Naive thymus-derived CD8-positive, alpha-beta T cell (primary cell): ENCODE results near the gene PNKP. TPM values are rescaled to one million over a fixed set of nuclear protein-coding genes. Genes with fewer than 3 reads are reported as not detected.
A peak's percentile ranks its signal among the peaks of the same experiment; 100 is the strongest.

Source experiments
- ATAC-seq, 2 donors: fragments of 150-1000 bp; cut with Tn5 transposase in 1 of 2; sonication (Bioruptor Pico), chemical (Tn5 transposase) in 1 of 2; 1 replicate in 1 of 2; 2 replicates in 1 of 2; pipeline ENCODE4 v1.10.0; 2021; ENCODE audit warnings: mild to moderate bottlenecking in 2 of 2, moderate library complexity in 2 of 2
- POLR2A ChIA-PET: fragments of 350-600 bp; sonication (Branson Sonifier 250); formaldehyde crosslinking; loops from one replicate; lab custom pipeline; 2021; ENCODE audit warnings: antibody characterized with exemption; lab: Charles Lee
- DNase-seq, 10 donors: peaks; one replicate each; pipeline versions ENCODE4 v3.0.0 to v3.0.0-alpha.2; 2020 to 2022
- H3K27ac Mint-ChIP-seq, 10 donors: one replicate each; pipeline ENCODE4 v1.8.0; 2020 to 2022; ENCODE audit warnings: mild to moderate bottlenecking in 10 of 10, mixed read lengths in 10 of 10, moderate library complexity in 4 of 10, inconsistent platforms in 1 of 10
- H3K27me3 Mint-ChIP-seq, 5 donors: one replicate each; pipeline ENCODE4 v1.8.0; 2021 to 2022; ENCODE audit warnings: mixed read lengths in 5 of 5
- H3K36me3 Mint-ChIP-seq, 3 donors: one replicate each; pipeline ENCODE4 v1.8.0; 2020 to 2022; ENCODE audit warnings: mixed read lengths in 3 of 3, mild to moderate bottlenecking in 2 of 3, inconsistent platforms in 1 of 3
- H3K4me1 Mint-ChIP-seq, 4 donors: one replicate each; pipeline ENCODE4 v1.8.0; 2021 to 2022; ENCODE audit warnings: mixed read lengths in 4 of 4
- H3K4me3 Mint-ChIP-seq, 10 donors: one replicate each; pipeline ENCODE4 v1.8.0; 2020 to 2022; ENCODE audit warnings: mild to moderate bottlenecking in 10 of 10, mixed read lengths in 10 of 10, moderate library complexity in 6 of 10, inconsistent platforms in 1 of 10
- H3K9me3 Mint-ChIP-seq, 9 donors: one replicate each; pipeline ENCODE4 v1.8.0; 2020 to 2022; ENCODE audit warnings: mixed read lengths in 9 of 9, mild to moderate bottlenecking in 3 of 9, inconsistent platforms in 1 of 9, moderate library complexity in 1 of 9
- polyA plus RNA-seq, 3 donors: library from polyadenylated mRNA; unstranded; fragments of 300-500 nt; fragmentation: Illumina TruSeq; gene quantifications; one replicate each; pipeline ENCODE4 v1.2.3, GENCODE V29; 2021
- total RNA-seq, 8 experiments: library from RNA in 2 of 8; stranded (reverse) in 2 of 8; gene quantifications; one replicate each; pipeline ENCODE4 v1.2.3 and lab custom pipeline; 2021 to 2026

Gene PNKP
- total and polyA plus RNA-seq, 5 experiments from 2014 or later, result 21.1 to 176 (median 24.3) TPM

GRCh38 chr19:49878744-49879070, 11.3 kb upstream of the PNKP start:
- peaks cover 0 to 41% (median 5%) of the 10 kb centered on the region in 3 donors for H3K36me3 Mint-ChIP-seq
- peaks cover 15 to 31% (median 21%) of the 10 kb centered on the region in 4 donors for H3K4me1 Mint-ChIP-seq
- POLR2A ChIA-PET, result interaction anchor here (1.0 to 1.2 kb wide), 3 partner anchors 11 to 51 kb away, joined by 3 to 4 read pairs (median 4); partner anchors contain the start of genes PNKP and PTOV1

DNA sequence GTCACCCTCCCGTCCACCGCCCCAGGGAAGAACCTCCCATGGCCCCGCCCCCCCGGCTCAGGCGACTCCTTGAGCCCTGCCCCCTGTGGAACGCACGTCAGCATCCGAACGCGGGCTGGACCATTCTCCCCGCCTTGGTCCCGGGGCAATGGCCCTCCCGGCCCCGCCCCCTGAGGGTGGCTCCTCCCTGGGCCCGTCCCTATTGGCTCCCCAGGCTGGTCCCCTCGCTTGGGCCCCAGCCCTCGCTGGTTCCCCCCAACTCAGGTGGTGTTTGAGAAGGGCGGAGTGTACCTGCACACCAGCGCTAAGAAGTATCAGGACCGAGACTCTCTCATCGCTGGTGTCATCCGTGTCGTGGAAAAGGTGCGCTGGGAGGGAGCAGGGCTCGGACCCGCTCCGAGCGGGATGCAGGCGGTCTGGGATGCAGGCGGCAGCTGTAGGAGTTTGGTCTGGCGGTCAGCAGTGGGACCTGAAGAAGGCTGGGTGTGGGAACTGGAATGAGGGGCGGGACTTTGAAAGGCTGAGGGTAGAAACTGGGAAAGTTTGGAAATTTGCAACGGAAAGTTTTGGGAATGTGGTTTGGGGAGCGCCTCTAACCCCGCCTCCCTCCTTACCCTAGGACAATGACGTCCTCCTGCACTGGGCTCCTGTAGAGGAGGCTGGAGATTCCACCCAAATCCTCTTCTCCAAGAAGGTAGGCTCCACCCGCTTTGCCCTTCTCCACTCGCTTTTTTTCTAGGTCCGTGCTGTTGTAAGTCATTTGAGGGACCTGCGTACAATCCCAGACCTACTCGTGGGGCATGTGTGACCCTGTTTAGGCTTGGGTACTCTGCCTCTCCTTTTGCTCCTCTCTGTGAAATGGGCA, 10.7 kb upstream of the PNKP start:
- H3K9me3 Mint-ChIP-seq, result no peaks in the 10 kb centered on the region
- peaks cover 0 to 35% (median under 1%) of the 10 kb centered on the region in 3 donors for H3K36me3 Mint-ChIP-seq

More at GRCh38 chr19:49878744-49879070, 11.3 kb upstream of the PNKP start:
- H3K9me3 Mint-ChIP-seq, result no peaks in the 10 kb centered on the region
- H3K27me3 Mint-ChIP-seq, result no peaks in the 10 kb centered on the region
- no peak for DNase-seq
- ATAC-seq, result no peak
- H3K4me3 Mint-ChIP-seq, result peak overlapping the region in 2 of 10 donors; percentile 4 to 56
- H3K27ac Mint-ChIP-seq, result peak overlapping the region in 1 of 10 donors; percentile 48

DNA sequence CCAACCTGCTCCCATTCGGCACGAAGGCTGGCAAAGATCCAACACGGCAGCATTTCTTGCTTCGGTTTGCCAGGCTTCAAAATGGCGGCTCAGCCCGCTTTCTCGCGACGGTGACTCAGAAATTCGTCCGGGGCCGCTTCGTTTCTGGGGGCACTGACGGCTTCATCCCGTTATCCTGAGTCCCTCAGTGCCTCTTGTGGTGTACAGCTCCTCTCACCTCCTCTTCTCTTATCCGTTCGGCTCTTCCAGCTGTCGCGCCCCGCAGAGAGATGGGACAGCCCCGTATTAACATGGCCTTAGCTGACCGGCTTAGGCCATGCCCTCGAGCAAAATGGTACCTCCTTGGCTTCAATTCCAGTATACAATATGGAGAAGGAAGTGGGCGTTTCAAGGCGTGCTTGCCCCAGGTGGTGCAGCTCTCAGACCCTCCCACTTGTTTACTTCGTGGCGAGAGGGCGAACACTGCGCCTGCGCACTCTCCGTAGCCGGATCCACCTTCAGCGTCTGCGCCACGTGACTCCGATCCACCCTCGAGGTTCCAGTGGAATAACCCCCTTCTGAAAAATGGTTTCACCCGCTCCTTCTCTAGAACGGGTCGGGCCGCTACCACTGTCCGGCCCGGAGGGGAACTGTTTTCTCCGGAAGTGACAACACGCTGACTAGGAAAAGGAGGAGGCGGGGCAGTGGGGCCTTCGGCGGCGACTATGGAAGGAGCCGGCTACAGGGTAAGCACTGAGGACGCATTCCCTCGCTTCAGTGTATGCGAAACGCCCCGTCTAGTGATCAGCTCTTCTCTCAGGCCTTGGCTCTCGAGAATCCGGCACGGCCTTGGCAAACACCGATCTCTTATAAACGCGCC, 9.9 kb upstream of the PNKP start, which contains the start of the genes AKT1S1 and TBC1D17:
Gene AKT1S1 (minus strand): TSS at position 336 of the 859 bp plus-strand sequence. CDS start 4,060 bp downstream, outside the sequence.
Gene TBC1D17 (plus strand): TSS at position 683 of the 859 bp plus-strand sequence. CDS start 22 bp downstream, at position 705.
- peaks cover 0 to 29% (median 0%) of the 10 kb centered on the region in 3 donors for H3K36me3 Mint-ChIP-seq
- POLR2A ChIA-PET, result interaction anchor here (0.5 to 5.2 kb wide), 31 partner anchors 9 to 1513 kb away, joined by 3 to 62 read pairs (median 5); partner anchors contain the start of genes AP2A1, ATF5, FUZ and IL4I1
- no peak within 1 kb of the TSS for H3K4me3 Mint-ChIP-seq
- no peaks in the 10 kb centered on the region for H3K27me3 Mint-ChIP-seq
- H3K27ac Mint-ChIP-seq, result no peak within 1 kb of the TSS
- DNase-seq, result peak; percentile 91 to 100 (median 99)
- ATAC-seq, result peak; percentile 67 to 72
- H3K4me1 Mint-ChIP-seq, result peaks cover 15 to 33% (median 22%) of the 10 kb centered on the region in 4 donors
- H3K9me3 Mint-ChIP-seq, result no peaks in the 10 kb centered on the region

More for the DNA sequence above, 10.7 kb upstream of the PNKP start:
- Mint-ChIP-seq H3K27ac (no peak overlapping the region), H3K4me3 (no peak overlapping the region), H3K4me1 (peaks cover 15 to 33% (median 21%) of the 10 kb centered on the region in 4 donors), H3K27me3 (no peaks in the 10 kb centered on the region)
- POLR2A ChIA-PET, result interaction anchor here (1.0 to 5.2 kb wide), 19 partner anchors 8 to 311 kb away, joined by 3 to 62 read pairs (median 5); partner anchors contain the start of genes ATF5, FUZ, IL4I1 and IRF3
- DNase-seq (peak in 9 of 10 donors; percentile 96 to 99 (median 98)), ATAC-seq (peak; percentile 61 to 67)

GRCh38 chr19:49876422-49877019, 9.1 kb upstream of the PNKP start:
- H3K27ac Mint-ChIP-seq, result no peak overlapping the region
- peaks cover 0 to 23% (median 0%) of the 10 kb centered on the region in 3 donors for H3K36me3 Mint-ChIP-seq
- DNase-seq (peak in 9 of 10 donors; percentile 94 to 99 (median 97)), ATAC-seq (peak; percentile 60 to 68)
- H3K4me1 Mint-ChIP-seq, result peaks cover 19 to 39% (median 27%) of the 10 kb centered on the region in 4 donors
- POLR2A ChIA-PET, result interaction anchor here (0.5 to 5.2 kb wide), 31 partner anchors 9 to 1513 kb away, joined by 3 to 62 read pairs (median 5); partner anchors contain the start of genes AP2A1, ATF5, FUZ and IL4I1
- no peaks in the 10 kb centered on the region for H3K27me3 Mint-ChIP-seq
- no peak overlapping the region for H3K4me3 Mint-ChIP-seq
- no peaks in the 10 kb centered on the region for H3K9me3 Mint-ChIP-seq

DNA sequence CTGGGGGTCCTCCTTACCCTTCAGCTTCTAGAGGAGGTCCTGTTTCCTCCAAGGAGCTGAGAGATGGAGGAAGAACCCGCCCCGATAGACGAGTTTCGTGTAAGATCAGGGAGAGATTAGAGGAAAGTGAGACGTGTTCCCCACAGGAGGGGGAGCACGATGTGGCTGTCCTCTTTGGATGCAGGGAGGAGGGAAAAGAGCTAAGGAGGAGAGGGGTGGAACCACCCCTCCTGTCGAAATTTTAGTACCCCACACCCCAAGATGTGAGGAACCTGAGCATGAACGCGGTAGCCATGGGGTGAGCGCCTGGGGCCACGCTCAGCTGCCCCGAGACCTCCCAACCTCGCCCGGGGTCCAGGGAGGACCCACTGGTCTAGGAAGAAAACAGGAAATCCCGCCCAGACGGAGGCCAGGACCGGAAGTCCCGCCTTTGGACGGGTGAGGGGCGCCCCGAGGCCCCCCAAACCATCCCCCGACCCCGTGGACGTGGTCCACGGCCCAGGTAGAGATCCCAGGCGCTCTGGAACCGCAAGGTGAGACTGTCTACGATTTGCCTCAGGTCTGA, 8.6 kb upstream of the PNKP start:
- ATAC-seq (no peak), DNase-seq (peak in 5 of 10 donors; percentile 30 to 84 (median 50))
- Mint-ChIP-seq H3K4me1 (peaks cover 19 to 39% (median 28%) of the 10 kb centered on the region in 4 donors), H3K27me3 (no peaks in the 10 kb centered on the region), H3K4me3 (no peak overlapping the region), H3K9me3 (no peaks in the 10 kb centered on the region), H3K27ac (no peak overlapping the region), H3K36me3 (peaks cover 0 to 20% (median 0%) of the 10 kb centered on the region in 3 donors)
- POLR2A ChIA-PET, result interaction anchor here (0.5 to 5.2 kb wide), 20 partner anchors 8 to 1512 kb away, joined by 3 to 62 read pairs (median 6); partner anchors contain the start of genes AP2A1, ATF5, FUZ and MED25

DNA sequence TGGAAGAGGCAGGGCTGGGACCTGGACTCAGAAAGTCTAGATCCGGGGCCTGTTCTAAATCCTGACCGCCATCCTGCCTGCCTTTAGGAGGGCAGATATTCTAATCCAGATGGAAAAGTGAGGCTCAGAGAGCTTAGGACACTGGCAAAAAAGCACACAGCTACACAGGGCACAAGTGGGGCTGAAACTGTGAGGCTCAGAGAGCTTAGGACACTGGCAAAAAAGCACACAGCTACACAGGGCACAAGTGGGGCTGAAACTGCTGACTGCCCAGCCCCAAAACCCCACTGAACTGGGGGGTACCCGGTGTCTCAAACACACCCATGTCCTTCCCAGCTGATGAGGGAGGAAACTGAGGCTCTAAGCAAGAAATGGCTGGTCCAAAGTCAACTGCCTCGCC, 7.8 kb upstream of the PNKP start:
- Mint-ChIP-seq H3K27ac (peak overlapping the region in 5 of 10 donors; percentile 63 to 82 (median 78)), H3K4me1 (peaks cover 18 to 43% (median 32%) of the 10 kb centered on the region in 4 donors), H3K4me3 (peak overlapping the region in 3 of 10 donors; percentile 26 to 87 (median 69)), H3K27me3 (no peaks in the 10 kb centered on the region), H3K36me3 (peaks cover 0 to 15% (median 0%) of the 10 kb centered on the region in 3 donors), H3K9me3 (no peaks in the 10 kb centered on the region)
- POLR2A ChIA-PET, result interaction anchor here (0.5 to 5.2 kb wide), 11 partner anchors 7 to 483 kb away, joined by 3 to 62 read pairs (median 16); partner anchors contain the start of genes AP2A1, MED25, PNKP and PRMT1
- DNase-seq, result no peak
- ATAC-seq, result no peak

DNA sequence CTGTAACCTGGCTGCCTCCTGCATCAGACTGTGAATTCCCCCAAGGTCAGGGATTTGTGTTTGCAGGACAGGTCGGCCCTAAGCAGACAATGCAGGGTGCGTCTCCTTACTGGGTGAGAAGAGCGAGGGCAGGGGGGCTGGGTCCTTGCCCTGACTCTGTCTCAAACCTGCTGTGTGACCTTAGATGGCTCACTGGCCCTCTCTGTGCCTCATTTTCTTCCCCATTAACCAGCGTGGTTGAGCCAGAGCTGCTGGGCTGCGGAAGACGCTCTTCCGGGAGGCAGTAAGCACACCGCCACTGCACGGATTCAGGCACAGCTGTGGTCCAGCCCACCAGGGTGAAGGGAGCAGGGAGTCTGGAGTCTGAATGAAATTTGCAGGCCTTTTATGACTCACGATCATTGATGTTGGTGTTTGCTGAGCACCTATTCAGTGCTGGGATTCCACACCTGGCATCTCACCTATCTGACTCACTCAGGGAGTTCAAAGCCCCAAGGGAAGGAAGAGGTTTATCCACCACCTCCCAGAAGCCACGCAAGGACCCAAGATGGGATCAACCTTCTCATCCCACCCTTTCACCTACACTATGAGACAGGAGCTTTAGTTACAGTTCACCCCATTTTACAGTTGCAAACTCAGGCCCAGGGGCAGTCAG, 7.3 kb upstream of the PNKP start:
- ATAC-seq, result no peak
- no peaks in the 10 kb centered on the region for H3K27me3 Mint-ChIP-seq
- no peak for DNase-seq
- H3K4me3 Mint-ChIP-seq, result peak overlapping the region in 6 of 10 donors; percentile 28 to 87 (median 56)
- H3K9me3 Mint-ChIP-seq, result no peaks in the 10 kb centered on the region
- peak overlapping the region in 6 of 10 donors; percentile 63 to 88 (median 80) for H3K27ac Mint-ChIP-seq
- peaks cover 19 to 43% (median 34%) of the 10 kb centered on the region in 4 donors for H3K4me1 Mint-ChIP-seq
- POLR2A ChIA-PET, result interaction anchor here (1.1 to 5.2 kb wide), 5 partner anchors 13 to 233 kb away, joined by 3 to 53 read pairs (median 4); partner anchors contain the start of genes PRMT1, PTOV1, RRAS and SCAF1
- peaks cover 0 to 11% (median 0%) of the 10 kb centered on the region in 3 donors for H3K36me3 Mint-ChIP-seq

DNA sequence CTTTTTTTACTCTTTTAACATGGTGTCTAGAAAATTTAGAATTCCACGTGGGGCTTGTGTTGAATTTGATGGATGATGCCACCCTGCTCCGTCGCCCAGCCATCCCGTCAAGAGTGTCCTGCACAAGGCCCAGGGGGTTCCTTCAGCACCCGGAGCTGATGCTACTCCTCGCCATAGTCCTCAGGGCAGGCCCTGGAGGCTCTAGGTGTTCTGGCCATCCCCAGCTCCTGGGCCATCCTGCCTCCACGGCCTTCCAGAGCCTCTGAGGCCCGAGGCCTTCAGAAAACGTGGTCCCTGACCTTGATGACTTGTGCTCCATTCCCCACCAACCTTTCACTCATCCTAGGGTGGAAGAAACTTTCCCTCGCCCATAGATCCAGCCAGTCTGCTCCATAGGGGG, 6.5 kb upstream of the PNKP start:
- H3K36me3 Mint-ChIP-seq, result peaks cover 0 to 7% (median 0%) of the 10 kb centered on the region in 3 donors
- peak overlapping the region in 2 of 10 donors; percentile 17 to 64 for H3K27ac Mint-ChIP-seq
- POLR2A ChIA-PET, result interaction anchor here (0.5 to 5.2 kb wide), 4 partner anchors 9 to 1549 kb away, joined by 3 to 53 read pairs (median 4); partner anchors contain the start of gene PTOV1
- peak overlapping the region in 3 of 10 donors; percentile 33 to 87 (median 36) for H3K4me3 Mint-ChIP-seq
- DNase-seq (no peak), ATAC-seq (no peak)
- H3K9me3 Mint-ChIP-seq, result no peaks in the 10 kb centered on the region
- no peaks in the 10 kb centered on the region for H3K27me3 Mint-ChIP-seq
- peaks cover 15 to 36% (median 29%) of the 10 kb centered on the region in 4 donors for H3K4me1 Mint-ChIP-seq

DNA sequence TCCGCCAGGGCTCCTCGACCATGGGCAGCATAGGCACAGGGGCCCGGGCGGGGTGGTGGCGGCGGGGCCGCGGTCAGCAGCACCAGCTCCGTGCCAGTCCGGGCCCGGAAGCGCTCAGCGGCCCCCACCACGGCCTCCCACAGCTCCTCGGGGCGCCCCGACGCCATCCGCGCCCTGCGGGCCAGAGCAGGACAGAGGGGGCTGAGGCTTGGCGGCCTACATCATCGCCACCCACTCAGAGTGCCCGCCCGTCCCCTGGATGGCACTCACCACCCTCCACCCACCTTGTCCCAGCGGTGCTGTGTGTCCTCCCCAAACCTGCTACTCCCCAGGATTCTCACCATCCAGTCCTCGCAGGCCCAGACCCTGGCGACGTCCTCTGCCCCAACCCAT, 5.7 kb upstream of the PNKP start:
- POLR2A ChIA-PET, result no interaction called here
- Mint-ChIP-seq H3K9me3 (peaks cover 0 to 2% (median 0%) of the 10 kb centered on the region in 9 donors), H3K27ac (no peak overlapping the region), H3K4me1 (peaks cover 12 to 36% (median 27%) of the 10 kb centered on the region in 4 donors), H3K27me3 (no peaks in the 10 kb centered on the region), H3K36me3 (peaks cover 0 to 6% (median 0%) of the 10 kb centered on the region in 3 donors), H3K4me3 (no peak overlapping the region)
- ATAC-seq (no peak), DNase-seq (no peak)
